ENCODE results near the gene PPP3CA.

- TF ChIP-seq POLR2AphosphoS5 (IDR thresholded peaks at IDR 0.05; ENCODE audit: borderline replicate concordance, low read depth, low read length) (no peak), EZH2 (IDR thresholded peaks at IDR 0.05) (no peak)
Observed at GRCh38 chr4:101322743-101323142, 24.6 kb downstream of the PPP3CA start.

Data from SK-N-MC (cell line).